ENCODE data around the gene MLLT6.

Gene MLLT6

DNA sequence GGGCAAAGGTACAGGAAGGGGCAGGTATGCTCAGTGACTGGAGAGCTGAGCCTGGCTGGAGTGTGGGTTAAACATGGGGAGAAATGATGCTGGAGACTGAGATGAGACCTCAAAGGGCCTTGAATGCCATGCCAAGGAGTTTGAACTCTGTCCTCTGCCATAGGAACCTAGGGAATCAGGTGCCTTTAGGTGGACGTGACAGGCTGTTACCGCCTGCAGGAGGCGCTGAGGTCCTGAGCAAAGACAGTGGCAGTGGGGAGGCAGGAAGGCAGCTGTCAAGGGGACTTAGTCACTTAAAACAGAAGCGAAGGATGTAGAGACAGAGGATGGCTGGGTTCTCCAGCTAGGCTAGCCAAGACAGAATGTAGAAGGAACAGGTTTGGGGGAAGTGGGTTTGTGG lies 56.5 kb downstream of the MLLT6 start:
- Histone ChIP-seq H3K9me3 (ENCODE audit: insufficient read depth, low read length) (no peaks in the 10 kb centered on the region), H3K79me2 (ENCODE audit: insufficient read depth, low read length) (no peaks in the 10 kb centered on the region), H4K20me1 (ENCODE audit: low read depth, low read length) (no peaks in the 10 kb centered on the region), H3K4me3 (ENCODE audit: insufficient read depth, low read length, poor library complexity, severe bottlenecking) (no peak overlapping the region), H3K9ac (ENCODE audit: low read length) (no peak overlapping the region), H3K27me3 (ENCODE audit: low read length) (no peaks in the 10 kb centered on the region), H3K27ac (ENCODE audit: low read depth, low read length) (no peak overlapping the region), H3K36me3 (ENCODE audit: low read length) (peaks cover 15% of the 10 kb centered on the region), H3K4me2 (ENCODE audit: low read depth, low read length, poor library complexity, severe bottlenecking) (no peak overlapping the region), H3F3A (ENCODE audit: insufficient read depth) (no peaks in the 10 kb centered on the region), H2AFZ (ENCODE audit: low read depth, low read length, severe bottlenecking) (no peak overlapping the region), H3K9me2 (replicated peaks; ENCODE audit: insufficient read depth, low read length) (no peaks in the 10 kb centered on the region)
- TF ChIP-seq EZH2phosphoT487 (conservative IDR thresholded peaks at IDR 0.05; ENCODE audit: low read length), result no peak
- TF ChIP-seq, protein P1, sequence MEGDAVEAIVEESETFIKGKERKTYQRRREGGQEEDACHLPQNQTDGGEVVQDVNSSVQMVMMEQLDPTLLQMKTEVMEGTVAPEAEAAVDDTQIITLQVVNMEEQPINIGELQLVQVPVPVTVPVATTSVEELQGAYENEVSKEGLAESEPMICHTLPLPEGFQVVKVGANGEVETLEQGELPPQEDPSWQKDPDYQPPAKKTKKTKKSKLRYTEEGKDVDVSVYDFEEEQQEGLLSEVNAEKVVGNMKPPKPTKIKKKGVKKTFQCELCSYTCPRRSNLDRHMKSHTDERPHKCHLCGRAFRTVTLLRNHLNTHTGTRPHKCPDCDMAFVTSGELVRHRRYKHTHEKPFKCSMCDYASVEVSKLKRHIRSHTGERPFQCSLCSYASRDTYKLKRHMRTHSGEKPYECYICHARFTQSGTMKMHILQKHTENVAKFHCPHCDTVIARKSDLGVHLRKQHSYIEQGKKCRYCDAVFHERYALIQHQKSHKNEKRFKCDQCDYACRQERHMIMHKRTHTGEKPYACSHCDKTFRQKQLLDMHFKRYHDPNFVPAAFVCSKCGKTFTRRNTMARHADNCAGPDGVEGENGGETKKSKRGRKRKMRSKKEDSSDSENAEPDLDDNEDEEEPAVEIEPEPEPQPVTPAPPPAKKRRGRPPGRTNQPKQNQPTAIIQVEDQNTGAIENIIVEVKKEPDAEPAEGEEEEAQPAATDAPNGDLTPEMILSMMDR (IDR thresholded peaks at IDR 0.05; ENCODE audit: insufficient read depth, low read length, poor library complexity, severe bottlenecking), result peak; percentile 24

DNA sequence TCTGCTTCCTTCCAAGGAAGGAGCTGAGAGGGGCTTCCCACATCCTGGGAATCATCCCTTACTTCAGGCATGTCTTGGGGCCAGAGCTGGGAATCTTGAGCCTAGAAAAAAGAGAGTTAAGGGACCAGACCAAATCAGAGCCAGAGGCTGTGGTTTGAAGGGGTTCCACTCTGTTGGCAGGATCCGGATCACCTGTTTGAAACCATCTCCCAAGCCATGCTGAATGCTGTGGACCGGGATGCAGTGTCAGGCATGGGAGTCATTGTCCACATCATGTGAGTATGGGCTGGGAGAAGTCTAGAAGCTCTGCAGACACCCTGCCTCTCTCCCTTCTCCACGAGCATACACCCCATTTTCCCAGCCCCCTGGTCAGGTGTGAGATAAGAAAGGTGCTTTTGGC lies 57.2 kb downstream of the MLLT6 start:
- Histone ChIP-seq H3K36me3 (ENCODE audit: low read length) (peaks cover 13% of the 10 kb centered on the region), H3K9me2 (replicated peaks; ENCODE audit: insufficient read depth, low read length) (no peaks in the 10 kb centered on the region), H3K9me3 (ENCODE audit: insufficient read depth, low read length) (no peaks in the 10 kb centered on the region), H3K27ac (ENCODE audit: low read depth, low read length) (no peak overlapping the region), H3K9ac (ENCODE audit: low read length) (no peak overlapping the region), H3K79me2 (ENCODE audit: insufficient read depth, low read length) (no peaks in the 10 kb centered on the region), H4K20me1 (ENCODE audit: low read depth, low read length) (no peaks in the 10 kb centered on the region), H3K4me3 (ENCODE audit: insufficient read depth, low read length, poor library complexity, severe bottlenecking) (no peak overlapping the region), H3K27me3 (ENCODE audit: low read length) (no peaks in the 10 kb centered on the region), H2AFZ (ENCODE audit: low read depth, low read length, severe bottlenecking) (no peak overlapping the region), H3K4me2 (ENCODE audit: low read depth, low read length, poor library complexity, severe bottlenecking) (no peak overlapping the region), H3F3A (ENCODE audit: insufficient read depth) (no peaks in the 10 kb centered on the region)
- TF ChIP-seq, protein P1 (IDR thresholded peaks at IDR 0.05; ENCODE audit: insufficient read depth, low read length, poor library complexity, severe bottlenecking), result no peak

DNA sequence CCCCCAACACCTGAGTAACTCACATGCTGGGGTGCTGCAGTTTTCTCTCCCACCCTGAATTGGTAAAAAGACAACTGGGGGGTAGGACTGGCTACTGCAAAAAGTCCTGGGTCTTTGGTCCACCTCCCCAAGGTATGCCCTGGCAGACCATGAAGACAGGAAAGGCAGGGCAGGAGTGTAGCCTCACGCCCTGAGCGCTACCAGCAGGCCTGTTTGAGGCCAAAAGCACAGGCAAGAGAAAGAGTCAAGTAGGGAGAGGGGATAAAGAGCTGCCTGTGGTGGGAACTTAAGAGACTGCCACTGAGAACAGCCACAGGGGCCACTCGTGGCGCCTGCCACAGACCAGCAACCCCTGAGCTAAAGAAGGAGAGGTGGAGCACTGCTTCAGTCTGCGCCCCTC lies 61.3 kb downstream of the MLLT6 start:
- Histone ChIP-seq H3F3A (ENCODE audit: insufficient read depth) (no peaks in the 10 kb centered on the region), H3K9me2 (replicated peaks; ENCODE audit: insufficient read depth, low read length) (no peaks in the 10 kb centered on the region), H3K27ac (ENCODE audit: low read depth, low read length) (no peak overlapping the region), H3K9ac (ENCODE audit: low read length) (no peak overlapping the region), H3K4me3 (ENCODE audit: insufficient read depth, low read length, poor library complexity, severe bottlenecking) (no peak overlapping the region), H3K9me3 (ENCODE audit: insufficient read depth, low read length) (no peaks in the 10 kb centered on the region), H3K36me3 (ENCODE audit: low read length) (peaks cover 4% of the 10 kb centered on the region; the same call in 1 of the 2 replicates), H4K20me1 (ENCODE audit: low read depth, low read length) (no peaks in the 10 kb centered on the region), H2AFZ (ENCODE audit: low read depth, low read length, severe bottlenecking) (no peak overlapping the region), H3K27me3 (ENCODE audit: low read length) (no peaks in the 10 kb centered on the region), H3K79me2 (ENCODE audit: insufficient read depth, low read length) (no peaks in the 10 kb centered on the region), H3K4me2 (ENCODE audit: low read depth, low read length, poor library complexity, severe bottlenecking) (no peak overlapping the region)
- no peak for TF ChIP-seq EZH2phosphoT487 (conservative IDR thresholded peaks at IDR 0.05; ENCODE audit: low read length)
- TF ChIP-seq, protein P1 (IDR thresholded peaks at IDR 0.05; ENCODE audit: insufficient read depth, low read length, poor library complexity, severe bottlenecking), result no peak

Data from SU-DHL-6 (cell line).